Measurements from ENCODE around the gene PITPNC1.
"Not testable (repeated sequence)": the region's sequence is repeated elsewhere in the genome, so short reads cannot be mapped to it uniquely, and the experiment has no call there.

Gene PITPNC1

GRCh38 chr17:67372751-67373150 lies 4.3 kb upstream of the PITPNC1 start:
- DNase-seq, result no peak

- peak; percentile 87 for DNase-seq
These were observed 2.6 kb upstream of the PITPNC1 start for GRCh38 chr17:67374329-67375053.

GRCh38 chr17:67375054-67375427 lies 2.0 kb upstream of the PITPNC1 start:
- no peak for DNase-seq

GRCh38 chr17:67375716-67376115 lies 1.4 kb upstream of the PITPNC1 start:
- no peak for DNase-seq

- no peak for DNase-seq
These were observed 705 bp upstream of the PITPNC1 start for GRCh38 chr17:67376415-67376736.

GRCh38 chr17:67377488-67378453 lies 690 bp downstream of the PITPNC1 start:
- DNase-seq, result peak; percentile 67

GRCh38 chr17:67378454-67379250 lies 1.6 kb downstream of the PITPNC1 start:
- peak; percentile 86 for DNase-seq

GRCh38 chr17:67379251-67379630 lies 2.2 kb downstream of the PITPNC1 start:
- no peak for DNase-seq

GRCh38 chr17:67381929-67382257 lies 4.8 kb downstream of the PITPNC1 start:
- DNase-seq, result no peak

- DNase-seq, result no peak
These were observed 8.3 kb downstream of the PITPNC1 start for GRCh38 chr17:67385122-67385988.

GRCh38 chr17:67386965-67387551 lies 10.0 kb downstream of the PITPNC1 start:
- no peak for DNase-seq

GRCh38 chr17:67388536-67388935 lies 11.5 kb downstream of the PITPNC1 start:
- not testable (repeated sequence) for DNase-seq

- no peak for DNase-seq
These were observed 11.9 kb downstream of the PITPNC1 start for GRCh38 chr17:67388986-67389385.

- no peak for DNase-seq
These were observed 13.0 kb downstream of the PITPNC1 start for GRCh38 chr17:67390006-67390645.

- DNase-seq, result peak; percentile 46
These were observed 13.7 kb downstream of the PITPNC1 start for GRCh38 chr17:67390646-67391361.

GRCh38 chr17:67392111-67392510 lies 15.0 kb downstream of the PITPNC1 start:
- no peak for DNase-seq

- DNase-seq, result no peak
These were observed 16.8 kb downstream of the PITPNC1 start for GRCh38 chr17:67393809-67394397.

- no peak for DNase-seq
These were observed 22.6 kb downstream of the PITPNC1 start for GRCh38 chr17:67399676-67400075.

- no peak for DNase-seq
These were observed 23.1 kb downstream of the PITPNC1 start for GRCh38 chr17:67400193-67400592.

- no peak for DNase-seq
These were observed 24.0 kb downstream of the PITPNC1 start for GRCh38 chr17:67401106-67401505.

Data from right hindlimb (tissue), 1 donor.